ENCODE results near the gene MAIP1. TPM values are rescaled to one million over a fixed set of nuclear protein-coding genes. Genes with fewer than 3 reads are reported as not detected.

Gene MAIP1
- total and polyA plus RNA-seq, 2 of the 4 experiments (the other 2 are of a cell fraction): 14.2 to 16.8 TPM

GRCh38 chr2:199973703-199974102, 18.3 kb downstream of the MAIP1 start:
- ATAC-seq (ENCODE audit: low read depth): peak; percentile 76
- Histone ChIP-seq H4K5ac (ENCODE audit: low read depth, low read length) (no peak overlapping the region), H4K8ac (ENCODE audit: low read depth in 2 of 2, low read length in 2 of 2) (no peak overlapping the region), H3K27ac (ENCODE audit: insufficient read depth, low read length) (no peak overlapping the region), H3K56ac (ENCODE audit: extremely low read depth, insufficient read depth, low read length) (no peak overlapping the region), H3K9me3 (ENCODE audit: control insufficient read depth, insufficient read depth, low read length) (no peaks in the 10 kb centered on the region), H2BK5ac (ENCODE audit: low read depth, low read length, poor library complexity, severe bottlenecking) (no peak overlapping the region), H4K91ac (ENCODE audit: insufficient read depth, low read depth, low read length) (no peak overlapping the region), H3K9me1 (ENCODE audit: insufficient read depth, low read length) (no peaks in the 10 kb centered on the region), H2BK15ac (ENCODE audit: low read depth, low read length) (no peak overlapping the region), H4K20me1 (ENCODE audit: insufficient read depth, low read length) (no peaks in the 10 kb centered on the region), H3K4me2 (ENCODE audit: low read depth, low read length) (no peak overlapping the region), H3K79me1 (ENCODE audit: low read depth in 1 of 2, low read length in 2 of 2) (no peaks in the 10 kb centered on the region), H2AFZ (replicated peaks; ENCODE audit: low read length, poor library complexity) (no peak overlapping the region), H2AK5ac (ENCODE audit: low read depth, low read length) (no peak overlapping the region), H3K18ac (ENCODE audit: low read depth, low read length) (no peak overlapping the region), H3K27me3 (ENCODE audit: control insufficient read depth, insufficient read depth, low read length) (no peaks in the 10 kb centered on the region), H2BK20ac (ENCODE audit: low read depth, low read length) (no peak overlapping the region), H3K23ac (ENCODE audit: low read depth, low read length) (no peak overlapping the region), H3K36me3 (ENCODE audit: control insufficient read depth, insufficient read depth, low read length) (no peaks in the 10 kb centered on the region), H3K4ac (ENCODE audit: low read depth, low read length) (no peak overlapping the region), H2BK120ac (ENCODE audit: low read depth, low read length) (no peak overlapping the region), H3K14ac (replicated peaks; ENCODE audit: low read depth, low read length) (no peak overlapping the region), H3K9ac (ENCODE audit: low read depth, low read length) (no peak overlapping the region), H3K4me1 (ENCODE audit: control insufficient read depth, insufficient read depth, low read length) (peaks cover 4% of the 10 kb centered on the region; the same call in 1 of the 2 replicates), H3K4me3 (ENCODE audit: insufficient read depth, low read depth, low read length) (no peak overlapping the region), H2AK9ac (replicated peaks; ENCODE audit: low read depth, low read length, poor library complexity) (no peak overlapping the region)
- intact Hi-C loops (cut with micrococcal nuclease): loop anchor here (1.0 to 10.0 kb wide), 3 partner anchors 508 to 730 kb away; no protein-coding TSS in a partner anchor
- BruUV-seq (replicated peaks): no TSS peak
- WGBS, 2 experiments (ENCODE audit: extremely low coverage in 2 of 2, insufficient read length in 1 of 2): no CpG with 5 or more reads among the region's 2 CpGs
- peak; percentile 91 for TF ChIP-seq RAD21 (IDR thresholded peaks at IDR 0.05; ENCODE audit: low read length)
- no peak for TF ChIP-seq MAFK (IDR thresholded peaks at IDR 0.05; ENCODE audit: low read depth, low read length)
- no peak for TF ChIP-seq BHLHE40 (IDR thresholded peaks at IDR 0.05; ENCODE audit: low read depth, low read length)
- TF ChIP-seq CEBPB (IDR thresholded peaks at IDR 0.05; ENCODE audit: low read depth, low read length): no peak
- TF ChIP-seq CTCF (conservative IDR thresholded peaks at IDR 0.05; ENCODE audit: low read depth, low read length): peak; percentile 72
- TF ChIP-seq NFE2L2 (IDR thresholded peaks at IDR 0.05; ENCODE audit: low read depth, low read length): no peak
- no peak for TF ChIP-seq ELK1 (IDR thresholded peaks at IDR 0.05; ENCODE audit: borderline replicate concordance, low read depth, low read length)
- TF ChIP-seq SMC3 (IDR thresholded peaks at IDR 0.05; ENCODE audit: low read depth, low read length): peak; percentile 74
- TF ChIP-seq POLR2A (IDR thresholded peaks at IDR 0.05; ENCODE audit: low read depth, low read length): 0 out of 2 replicates have a peak, but pooled peaks have one; percentile 36
- peak; percentile 71 for DNase-seq
- in situ Hi-C loops (cut with MboI; ENCODE audit: low sequenced_read_pairs): loop anchor here (10.0 kb wide), 1 partner anchor 731 kb away; no protein-coding TSS in a partner anchor
- ChIA-PET POLR2A (ENCODE audit: unreplicated experiment) (interaction anchor here (0.6 kb wide), 1 partner anchor 44 kb away, joined by 3 read pairs; no protein-coding TSS in a partner anchor), CTCF (interaction anchor here (0.6 to 1.7 kb wide), 9 partner anchors 36 to 763 kb away, joined by 3 to 5 read pairs (median 3); partner anchors contain the start of gene KCTD18)
- dilution Hi-C loops (cut with HindIII; ENCODE audit: low sequenced_read_pairs, unreplicated experiment): no loop called here
